HG02610 (cell line): Measurements from ENCODE around the gene CLDN6.
"Not testable (repeated sequence)": the region's sequence is repeated elsewhere in the genome, so short reads cannot be mapped to it uniquely, and the experiment has no call there.

Experiments
- ATAC-seq: cut with Tn5 transposase; IDR thresholded peaks from one replicate; pipeline ENCODE4 v1.9.1; 2021; ENCODE audit warnings: mild to moderate bottlenecking, moderate library complexity; ENCODE audit not compliant: unreplicated experiment

CLDN6 gene, protein sequence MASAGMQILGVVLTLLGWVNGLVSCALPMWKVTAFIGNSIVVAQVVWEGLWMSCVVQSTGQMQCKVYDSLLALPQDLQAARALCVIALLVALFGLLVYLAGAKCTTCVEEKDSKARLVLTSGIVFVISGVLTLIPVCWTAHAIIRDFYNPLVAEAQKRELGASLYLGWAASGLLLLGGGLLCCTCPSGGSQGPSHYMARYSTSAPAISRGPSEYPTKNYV

DNA sequence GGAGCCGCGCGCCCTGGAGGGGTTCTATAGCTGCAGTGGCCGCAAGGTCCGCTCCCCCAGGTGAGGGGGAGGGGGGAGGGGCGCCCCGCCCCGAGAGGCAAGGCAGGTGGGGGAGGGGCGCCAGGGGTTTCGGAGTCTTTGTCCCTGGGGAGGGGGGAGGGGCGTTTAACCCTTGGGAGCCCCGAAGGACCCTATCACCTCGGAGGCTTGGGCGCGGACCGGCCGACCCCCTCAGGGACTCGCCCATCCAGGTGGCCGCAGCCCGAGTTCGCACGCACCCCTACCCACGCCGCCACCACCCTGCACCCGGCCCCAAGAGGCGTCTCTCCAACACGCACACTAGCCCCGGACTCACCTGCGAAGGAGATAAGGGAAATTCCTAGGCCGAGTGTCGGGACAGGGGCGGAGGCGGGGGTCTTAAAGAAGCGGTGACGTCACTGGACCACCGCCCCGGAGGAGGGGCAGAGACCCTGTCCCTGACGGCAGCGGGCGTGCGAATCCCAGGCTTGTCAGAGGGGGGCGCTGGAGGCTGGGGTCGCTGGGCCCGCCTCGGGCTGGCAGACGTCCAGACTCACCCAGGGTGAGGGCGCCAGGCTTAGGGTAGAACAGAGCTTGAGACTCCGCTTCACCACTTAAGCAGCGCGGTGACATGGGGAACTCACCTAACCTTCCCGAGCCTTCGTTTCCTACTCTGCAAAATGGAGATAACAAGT is at the start of gene CLDN6:
CLDN6 (minus strand) TSS at position 390 of the 713 bp plus-strand sequence. CDS start 2,162 bp downstream, outside the sequence.
- no peak for ATAC-seq

DNA sequence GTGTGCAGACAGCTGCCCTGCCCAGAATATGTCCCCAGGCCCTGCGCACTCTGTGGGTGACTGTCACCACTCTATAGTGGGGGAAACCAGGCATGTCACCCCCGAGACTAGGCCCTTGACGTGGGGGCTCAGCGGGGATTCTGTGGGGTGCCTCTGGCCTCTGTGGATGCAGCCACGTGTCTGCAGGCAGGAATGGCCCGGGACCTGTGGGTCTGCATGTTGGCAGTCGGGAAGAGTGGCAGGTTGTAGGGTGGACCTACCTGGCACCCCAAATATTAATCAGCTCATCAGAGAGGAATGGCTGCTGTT is 48.4 kb upstream of the CLDN6 start:
- no peak for ATAC-seq

- no peak for ATAC-seq
Measured at GRCh38 chr16:3065742-3066439, 47.9 kb upstream of the CLDN6 start.

DNA sequence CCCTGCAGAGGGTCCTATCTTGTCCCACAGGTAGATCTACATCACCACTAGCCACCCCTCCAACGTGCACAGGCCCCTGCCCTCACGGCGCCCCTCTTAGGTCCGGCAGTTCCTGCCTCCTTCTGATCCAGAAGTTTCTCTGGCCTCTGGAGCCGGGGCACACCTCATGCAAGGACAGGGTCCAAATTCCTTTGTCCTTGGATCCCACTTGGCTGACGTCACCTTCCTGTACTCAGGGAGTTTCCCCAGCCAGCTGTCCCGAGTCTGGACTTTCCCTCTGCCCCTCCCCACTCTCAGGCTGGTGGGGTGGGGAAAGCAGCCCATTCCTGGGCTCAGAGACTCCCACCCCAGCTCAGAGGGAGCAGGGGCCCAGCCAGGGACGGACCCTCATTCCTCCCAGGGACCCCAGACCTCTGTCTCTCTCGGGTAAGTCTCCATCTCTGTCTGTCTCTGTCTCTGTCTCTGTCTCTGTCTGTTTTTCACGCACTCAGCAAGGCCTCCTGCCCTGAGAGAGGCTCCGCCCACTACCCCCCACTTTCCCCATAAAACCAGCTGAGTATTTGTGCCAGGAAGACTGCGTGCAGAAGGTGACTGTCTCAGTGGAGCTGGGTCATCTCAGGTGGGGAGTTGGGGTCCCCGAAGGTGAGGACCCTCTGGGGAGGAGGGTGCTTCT is 47.2 kb upstream of the CLDN6 start, which contains the start of gene IL32:
IL32 (plus strand) TSS at position 572 of the 673 bp plus-strand sequence. CDS start 172 bp downstream, outside the sequence.
- no peak for ATAC-seq

DNA sequence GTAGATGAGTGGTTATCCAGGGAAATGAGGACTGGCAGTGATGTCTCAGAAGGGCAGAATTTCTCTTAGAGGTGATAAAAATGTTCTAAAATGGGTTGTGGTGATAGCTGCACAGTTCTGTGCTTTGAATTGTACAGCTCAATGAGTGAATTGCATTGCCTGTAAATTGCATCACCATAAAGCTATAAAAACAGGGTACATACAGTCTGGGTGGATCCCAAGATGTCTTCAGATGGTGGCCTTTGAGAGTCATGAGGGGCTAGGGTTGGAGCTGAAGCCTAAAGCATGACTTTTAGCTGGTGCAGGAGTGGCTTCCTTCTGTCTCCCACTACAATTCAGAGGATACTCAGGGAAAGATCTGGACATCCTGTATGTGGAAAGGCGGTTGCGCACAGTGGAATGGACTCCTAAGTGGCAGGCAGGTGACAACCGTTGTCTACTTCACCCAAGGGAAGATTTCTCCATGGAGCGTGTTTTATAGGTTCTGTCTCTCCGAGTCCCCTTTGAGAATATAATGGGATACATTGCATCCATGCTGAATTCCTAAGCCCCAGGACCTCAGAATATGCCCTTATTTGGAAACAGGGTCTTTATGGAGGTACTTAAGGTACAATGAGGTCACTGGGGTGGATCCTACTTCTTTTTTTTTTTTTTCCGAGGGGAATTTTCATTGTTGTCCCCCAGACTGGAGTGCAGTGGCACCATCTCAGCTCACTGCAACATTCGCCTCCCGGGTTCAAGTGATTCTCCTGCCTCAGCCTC is 45.8 kb upstream of the CLDN6 start:
- no peak for ATAC-seq

DNA sequence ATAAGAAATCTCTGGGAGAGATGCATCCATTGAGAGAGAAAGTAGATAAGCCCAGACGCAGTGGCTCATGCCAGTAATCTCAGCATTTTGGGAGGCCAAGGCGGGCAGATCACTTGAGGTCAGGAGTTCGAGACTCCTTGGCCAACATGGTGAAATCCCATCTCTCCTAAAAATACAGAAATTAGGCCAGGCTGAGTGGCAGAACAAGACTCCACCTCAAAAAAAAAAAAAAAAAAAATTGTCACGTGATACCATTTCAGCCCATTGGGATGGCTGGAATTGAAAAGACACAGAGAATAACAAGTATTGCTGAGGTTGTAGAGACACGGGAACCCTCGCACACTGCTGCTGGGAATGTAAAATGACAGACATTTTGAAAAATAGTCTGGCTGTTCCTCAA is 44.6 kb upstream of the CLDN6 start:
- ATAC-seq: no peak

DNA sequence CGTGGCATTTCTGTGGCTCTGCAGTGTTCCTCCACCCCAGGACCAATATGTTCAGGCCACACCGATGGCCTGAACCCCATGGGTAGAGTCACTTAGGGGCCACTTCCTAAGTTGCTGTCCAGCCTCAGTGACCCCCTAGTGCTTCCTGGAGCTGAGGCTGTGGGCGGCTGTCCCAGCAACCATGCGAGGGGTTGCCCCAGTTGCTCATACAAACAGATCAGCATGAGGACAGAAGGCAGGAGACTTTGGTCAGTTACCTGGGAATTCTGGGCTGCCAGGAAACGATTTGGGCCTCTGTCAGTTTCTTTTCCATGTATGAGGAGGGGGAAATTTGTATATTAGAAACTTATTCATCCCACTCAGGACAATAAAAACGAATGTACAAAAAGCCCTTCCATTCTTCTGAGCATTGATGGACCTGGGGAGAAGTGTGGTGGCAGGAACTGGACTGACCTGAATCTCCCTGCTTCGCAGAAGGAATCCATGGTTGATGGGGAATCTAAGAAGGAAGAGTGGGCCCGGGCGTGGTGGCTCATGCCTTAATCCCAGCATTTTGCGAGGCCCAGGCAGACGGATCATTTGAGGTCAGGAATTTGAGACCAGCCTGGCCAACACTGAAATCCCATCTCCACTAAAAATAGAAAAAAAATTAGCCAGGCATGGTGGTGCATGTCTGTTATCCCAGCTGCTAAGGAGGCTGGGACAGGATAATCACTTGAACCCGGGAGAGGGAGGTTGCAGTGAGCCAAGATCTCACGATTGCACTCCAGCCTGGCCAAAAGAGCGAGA is 42.5 kb upstream of the CLDN6 start:
- ATAC-seq: no peak

DNA sequence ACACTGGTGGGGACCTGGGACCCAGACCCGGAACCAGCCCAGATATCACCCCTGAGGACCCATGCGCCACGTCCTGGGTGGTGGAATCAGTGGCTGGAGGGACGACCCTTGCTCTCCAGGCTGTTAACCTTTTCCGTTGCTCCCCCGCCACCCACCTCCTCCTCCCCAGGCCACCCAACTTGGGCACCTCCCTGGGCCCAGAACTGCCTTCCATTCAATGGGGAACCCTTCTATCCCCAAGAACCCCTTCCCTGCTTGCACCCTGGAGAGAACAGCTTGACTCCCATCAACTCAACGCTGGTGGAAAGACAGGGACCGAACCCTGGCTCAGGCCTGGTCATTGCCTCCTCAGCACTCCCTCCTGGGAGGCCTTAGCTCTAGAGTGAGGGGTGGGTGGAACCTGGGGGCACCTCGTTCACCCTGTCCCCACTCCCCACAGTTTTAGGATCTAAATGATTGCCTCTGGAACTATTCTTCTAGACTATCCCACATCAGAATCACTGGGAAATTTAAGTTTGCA is 41.8 kb upstream of the CLDN6 start:
- ATAC-seq: no peak

- peak; percentile 81 for ATAC-seq
Measured at GRCh38 chr16:3059041-3059722, 41.2 kb upstream of the CLDN6 start.

GRCh38 chr16:3058139-3059030 is 40.4 kb upstream of the CLDN6 start:
- ATAC-seq: no peak

- no peak for ATAC-seq
Measured at GRCh38 chr16:3057181-3058138, 39.5 kb upstream of the CLDN6 start.

DNA sequence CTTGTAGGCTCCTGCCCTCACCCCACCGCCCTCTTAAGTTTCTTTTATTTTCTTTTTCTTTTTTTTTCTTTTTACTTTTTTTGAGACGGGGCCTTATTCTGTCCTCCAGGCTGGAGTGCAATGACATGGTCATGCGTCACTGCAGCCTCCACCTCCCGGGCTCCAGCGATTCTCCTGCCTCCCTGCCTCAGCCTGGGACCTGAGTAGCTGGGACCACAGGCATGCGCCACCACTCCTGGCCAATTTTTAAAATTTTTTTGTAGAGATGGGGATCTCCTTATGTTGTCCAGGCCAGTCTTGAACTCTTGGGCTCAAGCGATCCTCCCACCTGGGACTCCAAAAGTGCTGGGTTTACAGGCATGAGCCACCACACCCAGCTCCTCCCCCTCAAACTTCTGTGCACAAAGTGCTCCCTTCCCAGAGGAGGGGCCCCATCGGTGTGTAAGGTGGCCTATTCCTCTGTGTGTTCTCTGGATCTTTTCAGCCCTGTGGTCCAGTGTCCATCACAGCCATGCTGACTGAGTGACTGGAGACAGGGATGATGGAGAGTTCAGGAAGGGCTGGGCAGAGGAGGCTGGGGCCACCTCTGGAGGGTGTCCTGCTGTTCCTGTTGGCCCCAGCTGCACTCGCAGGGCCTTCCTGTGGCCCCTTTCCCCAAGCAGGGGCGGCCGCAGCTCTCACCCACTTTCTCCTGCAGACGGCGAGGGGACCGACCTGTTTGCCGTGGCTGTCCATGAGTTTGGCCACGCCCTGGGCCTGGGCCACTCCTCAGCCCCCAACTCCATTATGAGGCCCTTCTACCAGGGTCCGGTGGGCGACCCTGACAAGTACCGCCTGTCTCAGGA is 38.6 kb upstream of the CLDN6 start:
- no peak for ATAC-seq

DNA sequence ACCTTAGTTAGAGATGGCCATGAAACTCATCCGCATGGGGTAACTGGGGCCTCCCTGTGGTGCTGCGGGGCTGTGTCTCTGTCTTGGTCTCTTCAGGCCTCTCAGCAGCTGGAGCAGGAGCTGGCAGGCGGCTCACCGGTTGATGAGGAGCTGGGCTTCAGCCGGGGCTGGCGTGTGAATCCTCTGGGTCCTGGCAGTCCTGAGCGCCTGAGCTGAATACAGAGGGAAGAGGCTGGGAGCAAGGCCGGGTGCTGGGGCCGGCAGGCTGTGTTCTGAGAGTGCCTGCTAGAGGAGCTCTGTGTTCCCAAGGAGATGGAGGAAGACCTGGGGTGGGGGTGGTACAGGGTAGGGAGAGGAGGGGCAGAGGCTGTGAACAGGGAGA is 37.7 kb upstream of the CLDN6 start:
- ATAC-seq: not testable (repeated sequence)

DNA sequence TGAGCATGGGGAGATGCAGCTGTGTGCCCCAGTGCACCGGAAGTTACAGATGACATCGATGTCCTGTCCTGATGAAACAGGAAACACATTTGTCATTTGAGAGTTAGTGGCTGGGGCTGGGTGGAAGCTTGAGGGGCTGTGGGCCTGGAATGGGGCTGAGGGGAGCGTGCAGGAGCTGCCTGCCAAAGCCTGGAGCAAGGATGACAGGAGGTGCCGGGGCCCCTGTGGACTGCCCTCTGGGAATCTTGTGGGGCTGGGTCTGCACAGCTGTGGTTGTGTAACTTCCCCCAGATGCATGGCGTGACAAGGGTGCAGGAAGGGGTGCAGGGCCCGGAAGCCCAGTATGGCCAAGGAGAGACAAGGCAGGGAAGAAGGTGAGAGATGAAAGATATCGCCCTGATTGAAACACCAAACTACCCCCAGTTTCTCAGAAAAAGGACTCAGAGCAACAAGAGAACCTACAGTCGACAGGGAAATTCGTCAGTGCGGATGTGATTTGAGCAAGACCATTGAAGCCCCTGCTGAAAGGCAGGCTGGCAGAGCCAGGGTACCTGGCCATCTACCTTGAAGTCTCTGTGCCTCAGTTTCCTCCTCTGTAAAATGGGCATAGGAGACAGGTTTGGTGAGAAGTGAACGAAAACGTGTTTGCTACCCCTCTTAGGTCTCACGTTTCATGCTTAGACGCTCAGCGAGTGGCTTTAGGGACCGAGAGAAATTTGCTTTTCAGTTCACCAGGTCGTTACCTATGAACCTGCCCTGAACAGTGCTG is 37.2 kb upstream of the CLDN6 start:
- ATAC-seq: no peak

- not testable (repeated sequence) for ATAC-seq
Measured at GRCh38 chr16:3053330-3053710, 35.3 kb upstream of the CLDN6 start.
